Suprapubic skin (tissue), 3 donors: ENCODE results near the gene WWTR1.
A peak's percentile ranks its signal among the peaks of the same experiment; 100 is the strongest.

ENCODE experiments used
- POLR2AphosphoS5 ChIP-seq, 3 donors: sonication (generic); formaldehyde crosslinking; IDR thresholded peaks; one replicate each; pipeline ENCODE4 v1.6.1; 2017; ENCODE audit warnings: antibody characterized with exemption in 3 of 3
- TF ChIP-seq, protein P1 (sequence below), 2 donors: fragments of 200-600 bp in 1 of 2; fragments of 450-650 bp in 1 of 2; sonication (generic) in 1 of 2; IDR thresholded peaks; one replicate each; pipeline ENCODE4 v1.5.1; 2016 to 2019; ENCODE audit warnings: antibody characterized with exemption in 2 of 2, mild to moderate bottlenecking in 1 of 2, moderate library complexity in 1 of 2

DNA sequence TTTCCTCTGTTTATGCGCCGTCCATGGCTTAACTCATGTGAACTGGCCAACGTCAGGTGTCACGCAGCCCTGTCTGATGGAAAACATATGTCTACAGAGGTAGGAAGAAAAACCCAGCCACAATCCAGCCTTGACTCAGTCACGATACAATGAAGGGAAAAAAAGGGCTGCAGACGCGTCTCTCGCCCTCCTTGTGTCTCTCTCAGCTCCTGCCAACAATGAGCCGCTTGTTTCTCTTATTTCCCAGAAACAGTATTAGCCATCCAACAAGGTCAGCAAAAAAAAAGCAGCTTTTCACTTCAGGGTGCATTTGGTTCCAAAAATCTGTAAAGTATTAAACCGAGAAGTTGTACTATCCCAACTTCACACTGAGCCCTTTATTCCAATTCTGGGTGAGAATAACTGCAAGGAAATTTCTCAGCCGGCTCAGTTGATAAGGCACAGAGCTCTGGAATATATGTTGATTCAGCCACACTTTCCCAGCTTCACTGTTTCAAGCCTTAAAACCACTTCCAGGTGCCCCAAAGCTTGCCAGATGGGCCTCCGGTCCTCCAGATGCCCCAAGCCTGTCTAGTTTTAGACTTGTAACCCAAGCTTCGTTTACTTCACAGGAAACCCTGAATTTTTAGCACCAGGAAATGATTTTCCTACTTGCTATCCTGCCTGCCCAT is 103.9 kb downstream of the WWTR1 start:
- TF ChIP-seq, protein P1, sequence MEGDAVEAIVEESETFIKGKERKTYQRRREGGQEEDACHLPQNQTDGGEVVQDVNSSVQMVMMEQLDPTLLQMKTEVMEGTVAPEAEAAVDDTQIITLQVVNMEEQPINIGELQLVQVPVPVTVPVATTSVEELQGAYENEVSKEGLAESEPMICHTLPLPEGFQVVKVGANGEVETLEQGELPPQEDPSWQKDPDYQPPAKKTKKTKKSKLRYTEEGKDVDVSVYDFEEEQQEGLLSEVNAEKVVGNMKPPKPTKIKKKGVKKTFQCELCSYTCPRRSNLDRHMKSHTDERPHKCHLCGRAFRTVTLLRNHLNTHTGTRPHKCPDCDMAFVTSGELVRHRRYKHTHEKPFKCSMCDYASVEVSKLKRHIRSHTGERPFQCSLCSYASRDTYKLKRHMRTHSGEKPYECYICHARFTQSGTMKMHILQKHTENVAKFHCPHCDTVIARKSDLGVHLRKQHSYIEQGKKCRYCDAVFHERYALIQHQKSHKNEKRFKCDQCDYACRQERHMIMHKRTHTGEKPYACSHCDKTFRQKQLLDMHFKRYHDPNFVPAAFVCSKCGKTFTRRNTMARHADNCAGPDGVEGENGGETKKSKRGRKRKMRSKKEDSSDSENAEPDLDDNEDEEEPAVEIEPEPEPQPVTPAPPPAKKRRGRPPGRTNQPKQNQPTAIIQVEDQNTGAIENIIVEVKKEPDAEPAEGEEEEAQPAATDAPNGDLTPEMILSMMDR (IDR thresholded peaks at IDR 0.05) = no peak
- TF ChIP-seq POLR2AphosphoS5 (IDR thresholded peaks at IDR 0.05) = peak in 2 of 3 donors; percentile 25 to 48
